Astrocyte of the cerebellum (primary cell): ENCODE results near the gene KDELR3.

Source experiments
- DNase-seq: peaks from one replicate; pipeline ENCODE4 v3.0.0-alpha.2; 2011; ENCODE audit warnings: low read depth
- H3K4me3 ChIP-seq: 2 replicates; pipeline ENCODE4 v1.5.1; 2011; ENCODE audit warnings: mild to moderate bottlenecking, low read depth, low read length, moderate library complexity
- in situ Hi-C: cut with HindIII; loops from 2 replicates; pipeline ENCODE4 v1.10.0; 2017; ENCODE audit warnings: low sequenced_read_pairs
- TF ChIP-seq, protein P1 (sequence below): IDR thresholded peaks from 2 replicates; pipeline ENCODE4 v1.5.1; 2012; ENCODE audit warnings: low read length, low read depth, moderate library complexity, mild to moderate bottlenecking; ENCODE audit errors: missing control alignments

Gene KDELR3

GRCh38 chr22:38429499-38430068 lies 38.3 kb upstream of the KDELR3 start:
- in situ Hi-C loops, result no loop called here
- TF ChIP-seq, protein P1, sequence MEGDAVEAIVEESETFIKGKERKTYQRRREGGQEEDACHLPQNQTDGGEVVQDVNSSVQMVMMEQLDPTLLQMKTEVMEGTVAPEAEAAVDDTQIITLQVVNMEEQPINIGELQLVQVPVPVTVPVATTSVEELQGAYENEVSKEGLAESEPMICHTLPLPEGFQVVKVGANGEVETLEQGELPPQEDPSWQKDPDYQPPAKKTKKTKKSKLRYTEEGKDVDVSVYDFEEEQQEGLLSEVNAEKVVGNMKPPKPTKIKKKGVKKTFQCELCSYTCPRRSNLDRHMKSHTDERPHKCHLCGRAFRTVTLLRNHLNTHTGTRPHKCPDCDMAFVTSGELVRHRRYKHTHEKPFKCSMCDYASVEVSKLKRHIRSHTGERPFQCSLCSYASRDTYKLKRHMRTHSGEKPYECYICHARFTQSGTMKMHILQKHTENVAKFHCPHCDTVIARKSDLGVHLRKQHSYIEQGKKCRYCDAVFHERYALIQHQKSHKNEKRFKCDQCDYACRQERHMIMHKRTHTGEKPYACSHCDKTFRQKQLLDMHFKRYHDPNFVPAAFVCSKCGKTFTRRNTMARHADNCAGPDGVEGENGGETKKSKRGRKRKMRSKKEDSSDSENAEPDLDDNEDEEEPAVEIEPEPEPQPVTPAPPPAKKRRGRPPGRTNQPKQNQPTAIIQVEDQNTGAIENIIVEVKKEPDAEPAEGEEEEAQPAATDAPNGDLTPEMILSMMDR, result no peak
- H3K4me3 ChIP-seq, result no peak overlapping the region
- no peak for DNase-seq

GRCh38 chr22:38431266-38432010 lies 36.5 kb upstream of the KDELR3 start:
- in situ Hi-C loops, result no loop called here
- DNase-seq, result no peak

GRCh38 chr22:38432264-38432663 lies 35.6 kb upstream of the KDELR3 start:
- in situ Hi-C loops, result no loop called here
- H3K4me3 ChIP-seq, result no peak overlapping the region
- DNase-seq, result no peak
- TF ChIP-seq, protein P1, result no peak

More at GRCh38 chr22:38431266-38432010, 36.5 kb upstream of the KDELR3 start:
- H3K4me3 ChIP-seq, result no peak overlapping the region
- TF ChIP-seq, protein P1, result no peak

DNA sequence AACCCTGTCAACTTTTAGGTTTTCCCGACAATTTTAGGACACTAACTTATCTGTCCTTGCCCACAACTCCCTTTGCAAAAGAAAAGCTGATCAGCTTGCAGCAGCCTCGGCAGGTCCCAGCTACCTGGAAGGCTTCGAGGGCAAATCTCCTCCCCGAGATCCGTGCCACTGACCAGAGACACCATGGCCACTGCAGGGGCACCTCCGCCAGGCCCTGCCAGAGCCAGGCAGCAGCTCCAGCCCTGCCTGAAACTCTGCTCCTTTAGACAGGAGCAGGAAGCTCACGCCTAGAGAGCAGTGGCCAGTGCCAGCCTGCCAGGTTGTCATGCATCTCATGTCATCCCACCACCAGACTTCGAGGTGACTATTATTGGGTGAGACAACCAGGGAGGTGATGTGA lies 34.0 kb upstream of the KDELR3 start:
- DNase-seq, result no peak
- no peak overlapping the region for H3K4me3 ChIP-seq
- in situ Hi-C loops, result no loop called here
- TF ChIP-seq, protein P1, result no peak

DNA sequence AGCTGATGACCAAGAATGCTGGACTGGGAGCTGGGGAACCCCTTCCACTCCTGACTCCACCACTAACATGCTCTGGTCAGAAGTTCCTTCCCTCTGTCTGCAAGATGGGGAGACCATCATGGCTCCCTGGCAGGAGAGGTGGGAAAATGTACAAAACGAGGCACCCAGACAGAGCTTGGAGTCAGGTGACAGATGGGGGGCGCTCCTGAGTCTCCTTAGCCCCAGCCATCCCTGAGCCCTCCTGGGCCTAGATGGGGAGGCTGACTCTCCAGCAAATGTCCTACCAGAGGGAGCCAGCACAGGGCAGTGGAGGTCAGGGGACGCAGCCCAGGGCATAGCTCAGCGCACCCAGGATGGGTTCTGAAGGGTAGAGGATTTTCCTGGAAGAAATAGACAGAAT lies 32.9 kb upstream of the KDELR3 start:
- in situ Hi-C loops, result no loop called here
- H3K4me3 ChIP-seq, result no peak overlapping the region
- DNase-seq, result no peak
- TF ChIP-seq, protein P1, result no peak

- no peak for DNase-seq
- no peak overlapping the region for H3K4me3 ChIP-seq
- TF ChIP-seq, protein P1, result no peak
- in situ Hi-C loops, result no loop called here
Observed at GRCh38 chr22:38435965-38436364, 31.9 kb upstream of the KDELR3 start.
